Left lobe of liver (tissue), 2 donors: ENCODE results near the gene CDH13. TPM values are rescaled to one million over a fixed set of nuclear protein-coding genes. Genes with fewer than 3 reads are reported as not detected.

ENCODE experiments used
- ATAC-seq: fragments of 200-7000 bp; cut with Tn5 transposase; one replicate; pipeline ENCODE4 v1.9.1; 2020; ENCODE audit warnings: mild to moderate bottlenecking, moderate library complexity
- DNase-seq: peaks from one replicate; pipeline ENCODE4 v3.0.0-alpha.2; 2020; ENCODE audit warnings: low spot score
- total RNA-seq: library from RNA; stranded (reverse); gene quantifications from one replicate; pipeline ENCODE4 v1.2.1, GENCODE V29; 2021
- donor health status: DM: no; HTN: no; CAD: no; lungs with moderate emphysema.
- donor health status: DM: no; HTN: yes; CAD: no.

CDH13 gene
- total RNA-seq, 1 donor from 2014 or later = 0.18 TPM

- ATAC-seq (no peak), DNase-seq (no peak)
Observed at GRCh38 chr16:82684256-82684655, 57.5 kb downstream of the CDH13 start.

GRCh38 chr16:82685526-82685925 lies 58.8 kb downstream of the CDH13 start:
- ATAC-seq (no peak), DNase-seq (no peak)

DNA sequence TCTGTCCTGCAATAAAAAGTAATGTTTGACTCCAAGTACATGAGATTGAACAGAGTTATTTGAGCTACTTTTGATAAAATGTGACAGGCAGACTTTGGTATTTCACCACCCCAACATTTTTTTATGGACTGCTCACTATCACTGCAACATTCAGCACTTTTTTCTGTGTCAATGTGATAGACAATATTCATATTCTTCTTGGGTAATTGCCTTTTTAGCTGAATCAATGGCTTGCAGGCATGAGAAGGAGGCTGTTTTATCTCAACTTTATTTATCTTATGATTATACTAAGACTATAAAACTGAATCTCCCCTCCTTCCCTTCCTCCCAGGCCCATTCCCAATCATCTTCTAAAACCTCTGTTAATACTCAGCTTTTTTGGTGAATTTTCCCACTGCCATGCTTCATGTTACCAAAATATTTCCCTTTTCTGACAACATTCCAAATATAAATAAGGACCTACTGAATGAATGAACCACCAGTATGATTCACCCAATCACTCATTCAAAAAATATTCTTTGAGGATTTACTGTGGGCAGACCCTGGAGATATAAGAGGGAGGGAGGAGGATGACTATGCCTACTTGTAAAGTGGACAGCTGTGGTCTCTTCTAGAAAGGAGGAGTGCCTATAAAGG lies 67.6 kb downstream of the CDH13 start:
- no peak for ATAC-seq
- no peak for DNase-seq

DNA sequence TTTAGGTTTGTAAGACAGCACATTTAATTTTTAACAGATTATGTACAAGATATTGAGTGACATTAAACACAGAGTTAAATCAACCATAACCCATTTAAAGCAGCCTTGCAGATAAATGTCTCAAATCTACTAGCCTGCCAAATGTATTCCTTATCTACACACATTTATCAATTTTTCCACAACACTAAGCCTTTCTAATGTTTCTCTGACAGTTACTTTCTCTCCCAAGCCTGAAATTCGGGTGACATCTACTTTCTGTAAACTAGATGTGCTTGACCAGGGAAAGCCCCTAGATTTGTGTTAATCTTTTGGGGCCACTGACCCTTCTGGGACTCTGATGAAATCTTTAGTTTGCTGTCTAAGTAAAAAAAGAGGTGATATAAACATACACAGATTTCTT lies 69.0 kb downstream of the CDH13 start:
- no peak for ATAC-seq
- DNase-seq = no peak

- ATAC-seq (no peak), DNase-seq (no peak)
Observed at GRCh38 chr16:82699260-82699659, 72.5 kb downstream of the CDH13 start.

GRCh38 chr16:82699711-82700495 lies 73.1 kb downstream of the CDH13 start:
- ATAC-seq (peak; percentile 68), DNase-seq (no peak)

- ATAC-seq = no peak
- DNase-seq = no peak
Observed at GRCh38 chr16:82700541-82701235, 73.9 kb downstream of the CDH13 start.

DNA sequence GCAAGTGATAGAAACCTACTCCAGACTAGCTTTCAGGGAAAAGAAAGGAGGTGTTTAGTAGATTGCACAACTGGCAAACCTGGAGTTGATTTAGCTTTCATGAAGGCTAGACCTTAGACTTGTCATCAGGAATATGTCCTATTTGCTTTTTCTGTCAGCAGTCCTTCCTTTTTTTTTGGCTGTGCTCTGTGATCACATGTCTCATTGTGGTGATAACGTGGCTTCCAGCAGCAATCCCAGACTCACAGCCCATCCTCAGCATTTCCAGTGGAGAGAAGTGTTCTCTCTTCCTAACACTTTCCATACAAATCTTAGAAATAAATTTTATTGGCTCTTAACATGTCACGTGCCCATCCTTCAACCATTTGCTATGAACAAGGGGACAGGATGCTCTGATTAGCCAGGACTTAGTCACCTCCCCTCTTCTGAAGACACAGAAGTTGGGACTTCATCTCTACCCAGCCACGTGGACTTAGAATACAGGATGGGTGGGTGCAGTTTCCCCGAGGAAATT lies 74.7 kb downstream of the CDH13 start:
- DNase-seq = no peak
- ATAC-seq = no peak

DNA sequence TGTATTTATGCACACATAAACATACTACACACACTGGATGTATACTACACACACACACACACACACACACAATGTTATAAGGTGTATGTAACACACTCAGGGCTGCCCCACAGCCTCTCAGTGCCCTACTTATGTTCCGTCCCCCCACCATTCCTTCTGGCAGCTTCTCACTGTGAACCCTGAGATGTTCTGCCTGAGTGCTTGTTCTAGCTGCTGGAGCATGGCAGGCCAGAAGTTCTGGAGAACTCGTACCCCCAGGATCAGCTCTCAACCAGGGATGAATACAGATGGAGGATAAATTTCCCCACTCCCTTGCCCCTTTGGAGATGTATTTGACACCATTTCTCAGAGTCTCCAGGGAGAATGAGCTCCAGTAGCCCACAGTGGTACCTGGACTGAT lies 76.4 kb downstream of the CDH13 start:
- ATAC-seq = no peak

DNA sequence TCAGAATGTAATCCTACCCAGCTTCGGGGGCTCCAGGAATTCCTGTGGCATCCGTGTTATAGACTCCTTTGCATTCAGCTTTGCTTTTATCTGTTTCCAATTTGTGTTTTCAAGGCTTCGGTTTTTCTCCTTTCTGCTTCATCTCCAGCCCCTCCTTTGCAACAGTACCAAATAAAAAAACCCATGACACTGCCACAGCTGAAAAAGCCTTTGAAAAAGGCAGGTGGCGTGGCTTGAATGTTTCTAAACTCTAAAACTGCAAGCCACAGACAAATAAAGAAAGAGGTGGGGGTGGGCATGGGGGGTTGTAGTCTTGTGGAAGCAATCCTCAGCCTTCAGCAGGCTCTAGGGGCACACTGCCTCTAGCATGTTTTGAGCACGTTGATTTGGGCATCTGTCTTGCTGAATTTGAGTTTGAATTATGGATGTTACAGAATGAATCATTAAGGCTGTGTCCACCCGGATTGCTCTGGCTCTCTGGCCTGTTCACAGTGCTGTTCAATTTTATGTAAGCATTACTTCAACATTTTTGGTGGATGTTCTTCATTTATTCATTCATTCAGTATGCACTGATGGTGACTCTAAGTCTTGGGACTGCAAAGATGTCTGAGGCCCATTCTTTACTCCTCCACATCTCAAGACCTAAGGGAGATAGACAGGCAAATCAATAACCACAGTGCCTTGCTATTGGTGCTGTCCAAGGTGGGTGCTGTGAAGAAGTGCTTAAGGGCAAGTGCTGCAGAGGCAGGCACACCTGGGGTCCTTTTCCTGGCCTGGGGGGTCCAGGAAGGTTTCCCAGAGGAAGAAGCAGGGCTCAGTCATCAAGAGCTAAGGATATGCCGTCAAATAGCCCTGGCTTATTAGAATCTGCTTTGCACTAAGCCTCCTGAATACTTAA lies 77.4 kb downstream of the CDH13 start:
- DNase-seq (no peak), ATAC-seq (no peak)

More for the DNA sequence above, 76.4 kb downstream of the CDH13 start:
- DNase-seq = no peak

DNA sequence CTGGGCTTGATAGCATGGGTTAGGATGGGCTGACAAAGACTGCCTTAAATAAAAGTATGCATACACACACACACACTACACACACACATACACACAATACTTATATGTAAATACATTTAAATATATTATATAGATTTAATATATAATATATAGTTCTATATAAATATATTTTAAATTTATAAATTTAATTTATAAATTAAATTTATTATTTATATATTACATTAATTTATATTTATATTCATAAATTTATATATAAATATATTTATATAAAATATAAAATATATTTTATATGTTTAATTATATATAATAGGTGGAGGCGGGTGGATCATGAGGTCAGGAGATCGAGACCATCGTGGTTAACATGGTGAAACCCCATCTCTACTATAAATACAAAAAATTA lies 83.2 kb downstream of the CDH13 start:
- DNase-seq = no peak
- ATAC-seq = no peak

DNA sequence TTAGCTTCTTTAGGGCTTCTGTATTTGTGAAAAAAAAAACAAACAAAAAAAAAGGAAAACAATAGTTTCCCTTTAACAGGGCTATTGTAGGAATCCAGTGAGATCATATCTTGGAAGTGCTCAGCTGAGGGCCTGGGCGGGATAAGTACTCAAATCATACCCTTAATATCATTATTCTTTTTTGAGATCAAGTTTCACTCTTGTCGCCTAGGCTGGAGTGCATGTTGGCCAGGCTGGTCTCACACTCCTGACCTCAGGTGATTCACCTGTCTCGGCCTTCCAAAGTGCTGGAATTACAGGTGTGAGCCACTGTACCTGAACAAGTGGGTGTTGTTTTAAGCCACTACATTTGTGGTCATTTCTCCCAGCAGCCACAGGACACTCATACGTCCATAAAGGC lies 87.0 kb downstream of the CDH13 start:
- no peak for ATAC-seq
- DNase-seq = no peak

GRCh38 chr16:82715160-82715559 lies 88.4 kb downstream of the CDH13 start:
- ATAC-seq (no peak), DNase-seq (no peak)

DNA sequence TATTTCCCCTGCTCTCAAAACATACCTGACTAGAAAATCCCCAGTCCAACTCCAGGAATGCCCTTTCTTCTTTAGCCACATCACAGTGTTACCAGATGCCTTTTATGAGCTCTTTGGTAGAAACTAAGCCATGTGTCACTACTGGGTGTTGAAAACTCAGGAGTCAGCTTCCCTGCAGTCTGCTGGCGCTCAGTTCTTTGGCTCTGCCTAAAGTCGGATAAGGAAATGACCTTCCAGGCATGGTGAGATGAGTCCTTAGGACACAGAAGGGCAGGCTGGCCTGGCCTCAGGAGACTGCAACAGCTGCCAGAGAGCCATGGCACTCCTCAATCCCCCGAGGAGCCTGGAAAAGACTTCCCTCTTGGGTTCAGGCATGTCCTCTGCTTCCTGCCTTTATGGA lies 89.1 kb downstream of the CDH13 start:
- DNase-seq (no peak), ATAC-seq (no peak)

- no peak for DNase-seq
- ATAC-seq = no peak
Observed at GRCh38 chr16:82716361-82716855, 89.6 kb downstream of the CDH13 start.

DNA sequence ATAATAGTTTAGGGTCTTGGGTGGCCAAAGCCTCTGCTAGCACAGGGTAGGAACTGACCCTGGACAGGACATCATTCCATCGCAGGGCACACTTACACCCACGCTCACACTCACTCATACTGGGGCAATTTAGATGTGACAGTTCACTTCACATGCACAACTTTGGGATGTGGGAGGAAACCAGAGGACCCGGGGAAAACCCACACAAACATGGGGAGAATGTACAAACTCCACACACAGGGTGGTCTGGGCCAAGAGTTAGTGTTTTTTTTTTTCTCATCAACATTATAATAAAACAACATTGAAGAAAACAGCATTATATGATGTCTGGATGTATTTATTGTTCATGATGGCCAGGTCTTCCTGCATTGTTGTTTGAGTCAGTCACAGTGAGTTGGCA lies 93.6 kb downstream of the CDH13 start:
- ATAC-seq (no peak), DNase-seq (no peak)

GRCh38 chr16:82726306-82726705 lies 99.5 kb downstream of the CDH13 start:
- DNase-seq (no peak), ATAC-seq (no peak)

- DNase-seq = no peak
Observed at GRCh38 chr16:82728901-82729300, 102.1 kb downstream of the CDH13 start.

GRCh38 chr16:82730901-82731300 lies 104.1 kb downstream of the CDH13 start:
- ATAC-seq = no peak
- DNase-seq = no peak

More at GRCh38 chr16:82728901-82729300, 102.1 kb downstream of the CDH13 start:
- no peak for ATAC-seq

DNA sequence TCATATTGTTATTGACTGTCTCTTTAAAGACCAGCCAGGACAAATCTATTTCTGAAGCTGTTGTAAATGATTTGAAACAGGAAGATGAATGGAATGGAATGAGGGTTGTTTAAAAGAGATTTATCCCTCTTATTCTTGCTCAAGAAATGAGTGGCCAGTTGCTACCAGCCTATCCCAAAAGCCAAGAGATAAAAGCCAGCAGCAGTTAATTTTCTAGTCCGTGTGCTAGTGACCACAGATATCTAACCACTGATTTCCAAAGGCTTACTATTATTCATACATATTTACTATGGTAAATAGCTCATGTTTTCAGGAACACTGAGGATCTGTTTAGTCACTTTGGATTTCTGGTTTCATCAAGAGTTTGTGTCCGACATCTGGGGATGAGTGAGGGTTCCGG lies 105.7 kb downstream of the CDH13 start:
- DNase-seq = no peak
- no peak for ATAC-seq

DNA sequence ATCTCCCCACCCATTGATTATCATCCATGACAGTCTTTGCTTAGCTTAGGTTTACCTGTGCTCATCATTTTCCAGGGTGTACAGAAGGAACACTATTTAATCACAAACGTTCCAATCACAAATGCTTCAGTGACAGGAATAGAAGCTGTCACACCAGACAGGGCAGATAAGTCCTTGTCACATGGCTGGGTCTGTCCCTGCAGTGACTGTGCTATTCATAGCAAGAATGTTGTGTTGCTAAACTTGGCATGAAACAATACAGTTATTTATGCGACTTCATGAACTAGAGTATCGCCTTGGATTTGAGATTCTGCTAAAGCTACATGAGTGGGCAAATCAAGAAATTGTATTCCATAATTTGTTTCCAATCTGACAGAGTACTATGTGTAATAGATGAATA lies 108.4 kb downstream of the CDH13 start:
- ATAC-seq (peak; percentile 18), DNase-seq (no peak)
